Ovary (tissue), 9 donors: ENCODE data around the gene FALEC. TPM values are rescaled to one million over a fixed set of nuclear protein-coding genes. Genes with fewer than 3 reads are reported as not detected.
A peak's percentile ranks its signal among the peaks of the same experiment; 100 is the strongest.

Experiments
- DNase-seq, 5 donors: peaks; one replicate each; pipeline ENCODE4 v3.0.0-alpha.2; 2019 to 2020
- H3K27ac ChIP-seq, 2 donors: fragments of 200-600 bp; one replicate each; pipeline versions ENCODE4 v1.5.1 to v1.8.0; 2019 to 2022
- H3K27me3 ChIP-seq: fragments of 200-600 bp; one replicate; pipeline ENCODE4 v1.8.0; 2022
- H3K36me3 ChIP-seq: fragments of 200-600 bp; sonication (generic); one replicate; pipeline ENCODE4 v1.5.1; 2019
- H3K4me1 ChIP-seq: one replicate; pipeline ENCODE4 v1.8.1; 2013; ENCODE audit warnings: mild to moderate bottlenecking, moderate library complexity; ENCODE audit not compliant: insufficient read depth
- H3K4me3 ChIP-seq: fragments of 200-600 bp; sonication (generic); one replicate; pipeline ENCODE4 v1.5.1; 2017
- H3K9me3 ChIP-seq, 2 donors: fragments of 200-600 bp in 1 of 2; sonication (generic) in 1 of 2; one replicate each; pipeline versions ENCODE4 v1.5.1 to v1.8.1; 2013 to 2019; ENCODE audit warnings: mild to moderate bottlenecking in 1 of 2, moderate library complexity in 1 of 2
- EP300 ChIP-seq: sonication (generic); formaldehyde crosslinking; IDR thresholded peaks from one replicate; pipeline ENCODE4 v1.6.1; 2017; ENCODE audit warnings: antibody characterized with exemption
- POLR2A ChIP-seq: fragments of 450-650 bp; IDR thresholded peaks from one replicate; pipeline ENCODE4 v1.6.1; 2017; ENCODE audit warnings: antibody characterized with exemption, mild to moderate bottlenecking, moderate library complexity
- WGBS, 3 donors: extraction: QIAGEN DNeasy Blood & Tissue Kit in 1 of 3; methylation state at CpG; one replicate each; pipeline versions ENCODE4 v1.1.5 to v1.1.7; 2013 to 2017; 5-methylcytosine and 5-hydroxymethylcytosine counted together
- intact Hi-C, 4 donors: fragments of 100-400 bp; cut with DNase I; formaldehyde crosslinking; loops; one replicate each; pipeline versions ENCODE4 v1.11.0 to v1.15.1; 2022 to 2023
- polyA plus RNA-seq, 2 donors: library from polyadenylated mRNA; stranded (reverse); fragments of 200-250 nt in 1 of 2; fragments of 350-450 nt in 1 of 2; fragmentation: Illumina TruSeq in 1 of 2; extraction: RNeasy Lipid Tissue Mini Kit (QIAGEN cat#74804) in 1 of 2; gene quantifications; one replicate each; pipeline ENCODE4 v1.2.3, GENCODE V29; 2013 to 2014
- total RNA-seq, 7 donors: library from RNA; depleted of rRNA in 2 of 7; stranded (reverse); fragments of >200 nt in 2 of 7; fragmentation: NEBNext Ultra II Directional in 3 of 7; extraction: Animal tissue kit (Norgen Biotek cat#: 25700) in 3 of 7; gene quantifications; one replicate each; pipeline versions ENCODE4 v1.1.0 to v1.2.4, GENCODE V29; 2016 to 2023
- TF ChIP-seq, protein P1 (sequence below), 3 donors: fragments of 450-650 bp in 2 of 3; fragments of 200-600 bp in 1 of 3; IDR thresholded peaks; one replicate each; pipeline versions ENCODE4 v1.5.1 to v1.8.0; 2016 to 2022; ENCODE audit warnings: antibody characterized with exemption in 3 of 3, mild to moderate bottlenecking in 1 of 3
- donor health status: DM: no; HTN: no; CAD: no; lungs with moderate emphysema.
- donor health status: DM: no; HTN: no; CAD: no.
- donor health status: Bipolar disorder and iron deficiency.
- donor health status: DM: yes; HTN: yes; CAD: no.
- donor health status: DM: no; HTN: no; CAD: no.
- donor health status: DM: yes; HTN: yes; CAD: no.

Gene FALEC
- total and polyA plus RNA-seq, 9 donors, result 0.51 to 1.7 (median 0.77) TPM; not detected in 5

DNA sequence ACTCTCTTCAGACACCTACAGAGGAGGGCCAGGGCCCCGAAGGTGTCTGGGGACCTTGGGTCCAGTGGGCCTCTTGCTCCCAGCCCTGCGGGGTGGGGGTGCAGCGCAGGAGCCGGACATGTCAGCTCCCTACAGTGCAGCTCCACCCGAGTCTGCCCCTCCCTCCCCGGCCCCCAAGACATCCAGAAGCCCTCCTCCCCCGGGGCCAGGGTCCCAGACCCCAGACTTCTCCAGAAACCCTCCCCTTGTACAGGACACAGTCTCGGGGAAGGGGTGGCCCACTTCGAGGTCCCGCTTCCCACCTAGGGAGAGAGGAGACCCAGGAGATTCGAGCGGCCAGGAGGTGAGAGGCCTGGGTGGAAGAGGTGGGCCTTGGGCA, 37.3 kb downstream of the FALEC start:
- intact Hi-C loops, result loop anchor here in 3 of 4 donors (10.0 kb wide), 3 partner anchors 72 to 262 kb away; partner anchors contain the start of genes ENSA (in 1 of the 3) and GOLPH3L (in 1 of the 3)
- no peak overlapping the region for H3K4me3 ChIP-seq

DNA sequence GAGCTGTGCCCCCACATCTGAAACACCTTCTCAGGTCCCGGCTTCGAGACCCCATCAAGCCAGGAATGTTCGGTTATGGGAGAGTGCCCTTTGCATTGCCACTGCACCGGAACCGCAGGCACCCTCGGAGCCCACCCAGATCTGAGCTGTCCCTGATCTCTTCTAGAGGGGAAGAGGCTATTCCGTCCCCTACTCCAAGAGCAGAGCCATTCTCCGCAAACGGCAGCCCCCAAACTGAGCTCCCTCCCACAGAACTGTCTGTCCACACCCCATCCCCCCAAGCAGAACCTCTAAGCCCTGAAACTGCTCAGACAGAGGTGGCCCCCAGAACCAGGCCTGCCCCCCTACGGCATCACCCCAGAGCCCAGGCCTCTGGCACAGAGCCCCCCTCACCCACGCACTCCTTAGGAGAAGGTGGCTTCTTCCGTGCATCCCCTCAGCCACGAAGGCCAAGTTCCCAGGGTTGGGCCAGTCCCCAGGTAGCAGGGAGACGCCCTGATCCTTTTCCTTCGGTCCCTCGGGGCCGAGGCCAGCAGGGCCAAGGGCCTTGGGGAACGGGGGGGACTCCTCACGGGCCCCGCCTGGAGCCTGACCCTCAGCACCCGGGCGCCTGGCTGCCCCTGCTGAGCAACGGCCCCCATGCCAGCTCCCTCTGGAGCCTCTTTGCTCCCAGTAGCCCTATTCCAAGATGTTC, 38.0 kb downstream of the FALEC start:
- DNase-seq, result peak in 2 of 5 donors; percentile 43 to 48
- Histone ChIP-seq H3K9me3 (no peaks in the 10 kb centered on the region), H3K36me3 (no peaks in the 10 kb centered on the region), H3K27ac (peak overlapping the region; percentile 85 to 89), H3K4me1 (peaks cover 18% of the 10 kb centered on the region), H3K4me3 (no peak overlapping the region), H3K27me3 (no peaks in the 10 kb centered on the region)
- intact Hi-C loops, result loop anchor here in 3 of 4 donors (10.0 kb wide), 3 partner anchors 71 to 261 kb away; partner anchors contain the start of genes ENSA (in 1 of the 3) and GOLPH3L (in 1 of the 3)
- 80 to 82% (median 80%) methylated on average over 21 to 23 of the region's 23 CpGs for WGBS, 3 donors
- TF ChIP-seq, protein P1, sequence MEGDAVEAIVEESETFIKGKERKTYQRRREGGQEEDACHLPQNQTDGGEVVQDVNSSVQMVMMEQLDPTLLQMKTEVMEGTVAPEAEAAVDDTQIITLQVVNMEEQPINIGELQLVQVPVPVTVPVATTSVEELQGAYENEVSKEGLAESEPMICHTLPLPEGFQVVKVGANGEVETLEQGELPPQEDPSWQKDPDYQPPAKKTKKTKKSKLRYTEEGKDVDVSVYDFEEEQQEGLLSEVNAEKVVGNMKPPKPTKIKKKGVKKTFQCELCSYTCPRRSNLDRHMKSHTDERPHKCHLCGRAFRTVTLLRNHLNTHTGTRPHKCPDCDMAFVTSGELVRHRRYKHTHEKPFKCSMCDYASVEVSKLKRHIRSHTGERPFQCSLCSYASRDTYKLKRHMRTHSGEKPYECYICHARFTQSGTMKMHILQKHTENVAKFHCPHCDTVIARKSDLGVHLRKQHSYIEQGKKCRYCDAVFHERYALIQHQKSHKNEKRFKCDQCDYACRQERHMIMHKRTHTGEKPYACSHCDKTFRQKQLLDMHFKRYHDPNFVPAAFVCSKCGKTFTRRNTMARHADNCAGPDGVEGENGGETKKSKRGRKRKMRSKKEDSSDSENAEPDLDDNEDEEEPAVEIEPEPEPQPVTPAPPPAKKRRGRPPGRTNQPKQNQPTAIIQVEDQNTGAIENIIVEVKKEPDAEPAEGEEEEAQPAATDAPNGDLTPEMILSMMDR (IDR thresholded peaks at IDR 0.05), result no peak
- TF ChIP-seq EP300, result no peak

More for the DNA sequence above, 37.3 kb downstream of the FALEC start:
- H3K27me3 ChIP-seq, result no peaks in the 10 kb centered on the region
- WGBS, 3 donors, result 54 to 62% (median 60%) methylated on average over 11 to 12 of the region's 12 CpGs
- no peak for TF ChIP-seq POLR2A
- TF ChIP-seq EP300, result no peak
- TF ChIP-seq, protein P1 (IDR thresholded peaks at IDR 0.05), result no peak
- DNase-seq, result peak in 4 of 5 donors; percentile 57 to 65 (median 62)
- no peaks in the 10 kb centered on the region for H3K9me3 ChIP-seq
- H3K4me1 ChIP-seq, result peaks cover 16% of the 10 kb centered on the region
- no peaks in the 10 kb centered on the region for H3K36me3 ChIP-seq
- peak overlapping the region; percentile 85 to 89 for H3K27ac ChIP-seq

DNA sequence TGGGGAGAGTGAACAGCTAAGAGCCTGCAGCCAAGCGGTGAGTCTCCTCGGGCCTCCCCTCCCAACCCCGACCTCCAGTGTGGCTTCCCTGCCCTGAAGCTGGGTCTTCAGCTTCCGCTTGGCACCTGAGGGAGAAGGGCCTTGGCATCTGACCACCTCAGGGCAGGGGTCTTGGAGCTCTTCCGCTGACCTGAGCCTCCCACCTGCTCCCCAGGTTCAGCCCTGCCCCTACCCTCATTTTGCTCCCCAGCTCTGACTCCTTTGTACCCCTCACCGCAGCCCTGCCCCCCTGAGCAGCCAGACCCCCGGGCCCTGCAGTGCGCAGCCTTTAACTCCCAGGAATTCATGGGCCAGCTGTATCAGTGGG, 38.5 kb downstream of the FALEC start:
- peaks cover 18% of the 10 kb centered on the region for H3K4me1 ChIP-seq
- WGBS, 3 donors, result 75 to 84% (median 83%) methylated on average over 8 of the region's 8 CpGs
- no peaks in the 10 kb centered on the region for H3K36me3 ChIP-seq
- H3K4me3 ChIP-seq, result no peak overlapping the region
- TF ChIP-seq, protein P1 (IDR thresholded peaks at IDR 0.05), result no peak
- TF ChIP-seq EP300, result no peak
- no peak for TF ChIP-seq POLR2A
- DNase-seq, result peak in 1 of 5 donors; percentile 38
- H3K27me3 ChIP-seq, result no peaks in the 10 kb centered on the region
- no peaks in the 10 kb centered on the region for H3K9me3 ChIP-seq
- intact Hi-C loops, result loop anchor here in 3 of 4 donors (10.0 kb wide), 3 partner anchors 71 to 261 kb away; partner anchors contain the start of genes ENSA (in 1 of the 3) and GOLPH3L (in 1 of the 3)
- H3K27ac ChIP-seq, result peak overlapping the region in 1 of 2 donors; percentile 21

DNA sequence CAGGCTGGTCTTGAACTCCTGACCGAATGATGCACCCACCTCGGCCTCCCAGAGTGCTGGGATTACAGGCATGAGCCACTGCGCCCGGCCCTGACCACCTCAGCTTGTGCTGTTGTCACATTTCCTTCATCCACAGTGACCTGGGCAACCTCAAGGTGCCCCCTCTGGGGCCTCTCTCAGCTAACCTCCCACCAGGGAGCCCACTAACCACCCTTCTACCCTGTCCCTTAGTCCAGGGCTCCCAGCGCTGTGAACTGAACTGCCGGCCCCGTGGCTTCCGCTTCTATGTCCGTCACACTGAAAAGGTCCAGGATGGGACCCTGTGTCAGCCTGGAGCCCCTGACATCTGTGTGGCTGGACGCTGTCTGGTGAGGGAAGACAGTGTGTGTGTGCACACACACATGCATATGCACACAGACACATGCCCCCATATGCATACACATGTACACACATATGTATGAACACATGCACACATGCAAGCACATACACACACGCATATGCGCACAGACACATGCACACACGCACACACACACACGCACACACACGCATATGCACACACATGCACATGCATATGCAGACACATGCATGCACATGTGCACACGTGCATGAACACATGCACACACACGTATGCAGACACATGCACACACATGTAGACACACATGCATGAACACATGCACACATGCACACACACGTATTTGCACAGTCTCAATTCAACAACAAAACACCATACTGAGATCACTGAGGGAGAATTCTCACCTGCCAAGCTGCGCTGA, 39.8 kb downstream of the FALEC start:
- 79 to 91% (median 88%) methylated on average over 19 of the region's 19 CpGs for WGBS, 3 donors
- Histone ChIP-seq H3K36me3 (no peaks in the 10 kb centered on the region), H3K4me3 (no peak overlapping the region), H3K27ac (no peak overlapping the region), H3K27me3 (no peaks in the 10 kb centered on the region), H3K9me3 (no peaks in the 10 kb centered on the region), H3K4me1 (peaks cover 18% of the 10 kb centered on the region)
- no peak for TF ChIP-seq POLR2A
- TF ChIP-seq, protein P1 (IDR thresholded peaks at IDR 0.05), result no peak
- no peak for TF ChIP-seq EP300
- DNase-seq, result no peak
- intact Hi-C loops, result loop anchor here in 3 of 4 donors (10.0 kb wide), 3 partner anchors 69 to 259 kb away; partner anchors contain the start of genes ENSA (in 1 of the 3) and GOLPH3L (in 1 of the 3)
